Mesenchymal stem cell (in vitro differentiated cells and primary cell): ENCODE measurements around the gene INTS15.

ENCODE experiments used
- DNase-seq: peaks from one replicate; pipeline ENCODE4 v3.0.0-alpha.2; 2013
- H2AFZ ChIP-seq: one replicate; pipeline ENCODE4 v1.6.1; 2013; ENCODE audit warnings: low read depth, mild to moderate bottlenecking, control low read depth, inconsistent platforms, low read length, moderate library complexity
- H2AK5ac ChIP-seq: 2 replicates; pipeline ENCODE4 v1.6.1; 2013; ENCODE audit warnings: low read length, moderate library complexity, mild to moderate bottlenecking, inconsistent platforms; ENCODE audit not compliant: severe bottlenecking
- H2BK120ac ChIP-seq: one replicate; pipeline ENCODE4 v1.6.1; 2013; ENCODE audit warnings: low read depth, mild to moderate bottlenecking, inconsistent platforms, low read length, moderate library complexity
- H2BK12ac ChIP-seq, 2 experiments: one replicate each; pipeline ENCODE4 v1.6.1; 2013; ENCODE audit warnings: inconsistent platforms in 2 of 2, low read length in 2 of 2, mild to moderate bottlenecking in 2 of 2, moderate library complexity in 2 of 2, control low read depth in 1 of 2
- H2BK15ac ChIP-seq: one replicate; pipeline ENCODE4 v1.6.1; 2013; ENCODE audit warnings: mild to moderate bottlenecking, low read depth, inconsistent platforms; ENCODE audit not compliant: poor library complexity, severe bottlenecking
- H2BK5ac ChIP-seq: 2 replicates; pipeline ENCODE4 v1.6.1; 2013; ENCODE audit warnings: low read depth, mild to moderate bottlenecking, low read length, control low read depth, inconsistent platforms; ENCODE audit not compliant: poor library complexity, severe bottlenecking
- H3K14ac ChIP-seq, 2 experiments: one replicate each; pipeline ENCODE4 v1.6.1; 2013; ENCODE audit warnings: inconsistent platforms in 2 of 2, low read length in 2 of 2, control low read depth in 1 of 2, mild to moderate bottlenecking in 1 of 2, moderate library complexity in 1 of 2
- H3K18ac ChIP-seq, 2 experiments: one replicate each; pipeline ENCODE4 v1.6.1; 2013; ENCODE audit warnings: inconsistent platforms in 2 of 2, low read length in 2 of 2, control low read depth in 1 of 2, low read depth in 1 of 2, mild to moderate bottlenecking in 1 of 2
- H3K23ac ChIP-seq, 2 experiments: one replicate each; pipeline ENCODE4 v1.6.1; 2013; ENCODE audit warnings: inconsistent platforms in 2 of 2, low read length in 2 of 2, mild to moderate bottlenecking in 2 of 2, moderate library complexity in 2 of 2, control low read depth in 1 of 2
- H3K27ac ChIP-seq: 2 replicates; pipeline ENCODE4 v1.5.1; 2013; ENCODE audit warnings: mild to moderate bottlenecking, moderate library complexity, low read length, control low read depth, inconsistent platforms; ENCODE audit not compliant: poor library complexity, severe bottlenecking
- H3K27me3 ChIP-seq, 2 experiments: 2 replicates each; pipeline versions ENCODE4 v1.6.1 to v1.7.0; 2013; ENCODE audit warnings: low read length in 2 of 2, mild to moderate bottlenecking in 2 of 2, moderate library complexity in 2 of 2, control low read depth in 1 of 2, inconsistent platforms in 1 of 2; ENCODE audit not compliant: control insufficient read depth in 1 of 2, insufficient read depth in 1 of 2
- H3K36me3 ChIP-seq, 2 experiments: 2 replicates each; pipeline versions ENCODE4 v1.6.1 to v1.7.0; 2013; ENCODE audit warnings: low read length in 2 of 2, control low read depth in 1 of 2, inconsistent platforms in 1 of 2, low read depth in 1 of 2, mild to moderate bottlenecking in 1 of 2; ENCODE audit not compliant: insufficient read depth in 2 of 2, control insufficient read depth in 1 of 2
- H3K4ac ChIP-seq, 2 experiments: one replicate each; pipeline ENCODE4 v1.6.1; 2013; ENCODE audit warnings: inconsistent platforms in 2 of 2, low read length in 2 of 2, mild to moderate bottlenecking in 2 of 2, moderate library complexity in 2 of 2, control low read depth in 1 of 2, low read depth in 1 of 2
- H3K4me1 ChIP-seq: 2 replicates; pipeline ENCODE4 v1.6.1; 2013; ENCODE audit warnings: low read depth, low read length, control low read depth; ENCODE audit not compliant: control insufficient read depth, insufficient read depth
- H3K4me2 ChIP-seq: 2 replicates; pipeline ENCODE4 v1.6.1; 2013; ENCODE audit warnings: low read length, mild to moderate bottlenecking, inconsistent platforms; ENCODE audit not compliant: poor library complexity, severe bottlenecking
- H3K4me3 ChIP-seq, 2 experiments: 2 replicates each; pipeline versions ENCODE4 v1.5.1 to v1.7.0; 2013; ENCODE audit warnings: low read length in 2 of 2, mild to moderate bottlenecking in 2 of 2, control low read depth in 1 of 2, low read depth in 1 of 2; ENCODE audit not compliant: insufficient read depth in 1 of 2
- H3K79me1 ChIP-seq: replicated peaks from 2 replicates; pipeline ENCODE4 v1.6.1; 2013; ENCODE audit warnings: mild to moderate bottlenecking, control low read depth, low read length, inconsistent platforms; ENCODE audit not compliant: poor library complexity, severe bottlenecking
- H3K9ac ChIP-seq: 2 replicates; pipeline ENCODE4 v1.7.0; 2013; ENCODE audit warnings: mild to moderate bottlenecking, low read length, moderate library complexity
- H3K9me3 ChIP-seq: 2 replicates; pipeline ENCODE4 v1.7.0; 2013; ENCODE audit warnings: mild to moderate bottlenecking, low read length; ENCODE audit not compliant: control insufficient read depth
- H4K8ac ChIP-seq: one replicate; pipeline ENCODE4 v1.6.1; 2013; ENCODE audit warnings: inconsistent platforms, mild to moderate bottlenecking, low read length, moderate library complexity
- H4K91ac ChIP-seq: one replicate; pipeline ENCODE4 v1.6.1; 2013; ENCODE audit warnings: mild to moderate bottlenecking, low read length, inconsistent platforms
- WGBS: methylation state at CpG from one replicate; pipeline ENCODE4 v1.1.7; 2013; ENCODE audit warnings: mixed read lengths; 5-methylcytosine and 5-hydroxymethylcytosine counted together

Gene INTS15

DNA sequence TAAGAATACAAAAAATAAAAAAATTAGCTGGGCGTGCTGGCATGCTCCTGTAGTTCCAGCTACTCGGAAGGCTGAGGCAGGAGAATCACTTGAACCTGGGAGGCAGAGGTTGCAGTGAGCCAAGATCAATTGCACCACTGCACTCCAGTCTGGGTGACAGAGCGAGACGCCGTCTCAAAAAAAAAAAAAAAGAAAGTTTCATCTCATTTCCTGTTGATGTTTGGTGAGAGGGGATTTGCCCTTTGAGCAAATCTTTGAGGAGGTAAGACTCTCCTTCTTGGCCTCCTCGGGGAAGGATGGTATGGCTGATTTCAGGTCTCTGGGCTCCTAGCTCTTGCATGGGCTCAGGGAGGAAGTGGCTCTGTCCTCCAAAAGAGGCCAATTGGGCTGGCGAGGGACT lies 35.0 kb upstream of the INTS15 start:
- H4K91ac ChIP-seq: no peak overlapping the region
- H2BK5ac ChIP-seq: no peak overlapping the region
- H4K8ac ChIP-seq: no peak overlapping the region
- no peaks in the 10 kb centered on the region for H3K36me3 ChIP-seq
- no peak overlapping the region for H2BK120ac ChIP-seq
- no peaks in the 10 kb centered on the region for H3K79me1 ChIP-seq
- H3K18ac ChIP-seq: no peak overlapping the region
- 86% methylated on average over 7 of the region's 7 CpGs for WGBS
- no peak overlapping the region for H3K23ac ChIP-seq
- H3K9ac ChIP-seq: no peak overlapping the region
- H3K4me3 ChIP-seq: no peak overlapping the region
- no peak overlapping the region for H3K27ac ChIP-seq
- H2AK5ac ChIP-seq: no peak overlapping the region
- no peak overlapping the region for H2AFZ ChIP-seq
- no peak overlapping the region for H3K14ac ChIP-seq
- H3K9me3 ChIP-seq: no peaks in the 10 kb centered on the region
- DNase-seq: no peak
- no peaks in the 10 kb centered on the region for H3K4me1 ChIP-seq
- no peak overlapping the region for H3K4me2 ChIP-seq
- H3K4ac ChIP-seq: no peak overlapping the region
- no peak overlapping the region for H2BK12ac ChIP-seq
- H2BK15ac ChIP-seq: no peak overlapping the region
- H3K27me3 ChIP-seq: peaks cover 3 to 4% of the 10 kb centered on the region in 2 experiments

DNA sequence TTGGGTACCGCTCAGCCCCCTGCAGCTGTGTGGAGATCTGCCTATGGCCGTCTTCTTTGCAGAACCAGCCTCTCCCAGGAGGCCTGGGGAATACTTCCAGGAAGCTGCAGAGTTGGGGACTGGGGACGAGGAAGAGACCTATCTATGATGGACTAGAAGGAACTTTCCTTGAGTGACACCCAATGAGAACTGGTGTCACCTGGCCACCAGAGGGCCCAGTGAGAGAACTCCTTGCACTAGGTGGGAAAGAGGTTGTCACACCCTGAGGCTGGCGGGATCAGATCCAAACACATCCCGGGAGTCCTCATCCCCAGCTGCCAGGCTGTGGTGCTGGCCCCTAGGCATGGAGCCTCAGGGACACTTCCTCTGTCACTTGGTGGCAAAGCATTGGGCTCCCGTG lies 33.6 kb upstream of the INTS15 start:
- no peak for DNase-seq
- no peaks in the 10 kb centered on the region for H3K9me3 ChIP-seq
- no peak overlapping the region for H3K4ac ChIP-seq
- no peak overlapping the region for H2BK5ac ChIP-seq
- no peak overlapping the region for H4K91ac ChIP-seq
- no peak overlapping the region for H4K8ac ChIP-seq
- no peak overlapping the region for H2AK5ac ChIP-seq
- no peaks in the 10 kb centered on the region for H3K36me3 ChIP-seq
- no peak overlapping the region for H3K9ac ChIP-seq
- H3K27me3 ChIP-seq: peaks cover 4% of the 10 kb centered on the region in 2 experiments
- H3K79me1 ChIP-seq: no peaks in the 10 kb centered on the region
- no peak overlapping the region for H3K14ac ChIP-seq
- no peak overlapping the region for H2BK12ac ChIP-seq
- no peak overlapping the region for H2BK120ac ChIP-seq
- 73% methylated on average over 6 of the region's 6 CpGs for WGBS
- H3K4me3 ChIP-seq: no peak overlapping the region
- H3K27ac ChIP-seq: no peak overlapping the region
- no peak overlapping the region for H3K18ac ChIP-seq
- no peak overlapping the region for H2AFZ ChIP-seq
- H3K23ac ChIP-seq: no peak overlapping the region
- H2BK15ac ChIP-seq: no peak overlapping the region
- H3K4me1 ChIP-seq: no peaks in the 10 kb centered on the region
- H3K4me2 ChIP-seq: no peak overlapping the region

DNA sequence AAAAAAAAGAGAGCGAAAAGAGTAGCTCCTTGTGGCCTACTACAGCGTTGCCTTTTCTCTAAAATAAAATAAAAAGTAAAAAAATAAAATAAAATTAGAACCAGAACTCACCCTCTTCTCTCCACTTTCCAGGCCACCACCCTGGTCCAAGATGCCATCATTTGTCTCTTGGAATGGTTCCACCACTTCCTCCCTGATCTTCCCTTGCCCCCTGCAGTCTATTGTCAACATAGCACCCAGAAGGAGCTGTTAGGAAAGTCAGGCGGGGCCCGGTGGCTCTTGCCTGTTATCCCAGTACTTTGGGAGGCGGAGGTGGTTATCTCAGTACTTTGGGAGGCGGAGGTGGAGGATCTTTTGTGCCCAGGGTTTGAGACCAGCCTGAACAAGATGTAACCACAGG lies 31.0 kb upstream of the INTS15 start:
- Histone ChIP-seq H2BK15ac (no peak overlapping the region), H3K4ac (no peak overlapping the region), H3K9me3 (no peaks in the 10 kb centered on the region), H3K4me1 (no peaks in the 10 kb centered on the region), H3K4me3 (no peak overlapping the region), H3K9ac (no peak overlapping the region), H4K8ac (no peak overlapping the region), H3K27ac (no peak overlapping the region), H3K36me3 (no peaks in the 10 kb centered on the region), H3K27me3 (peaks cover 0 to 4% of the 10 kb centered on the region in 2 experiments), H2AFZ (no peak overlapping the region), H3K18ac (no peak overlapping the region), H3K23ac (no peak overlapping the region), H3K4me2 (no peak overlapping the region), H3K79me1 (no peaks in the 10 kb centered on the region), H2BK12ac (no peak overlapping the region), H2BK5ac (no peak overlapping the region), H3K14ac (no peak overlapping the region), H2BK120ac (no peak overlapping the region), H2AK5ac (no peak overlapping the region), H4K91ac (no peak overlapping the region)
- WGBS: no CpG with 5 or more reads among the region's 6 CpGs
- DNase-seq: peak; percentile 54

DNA sequence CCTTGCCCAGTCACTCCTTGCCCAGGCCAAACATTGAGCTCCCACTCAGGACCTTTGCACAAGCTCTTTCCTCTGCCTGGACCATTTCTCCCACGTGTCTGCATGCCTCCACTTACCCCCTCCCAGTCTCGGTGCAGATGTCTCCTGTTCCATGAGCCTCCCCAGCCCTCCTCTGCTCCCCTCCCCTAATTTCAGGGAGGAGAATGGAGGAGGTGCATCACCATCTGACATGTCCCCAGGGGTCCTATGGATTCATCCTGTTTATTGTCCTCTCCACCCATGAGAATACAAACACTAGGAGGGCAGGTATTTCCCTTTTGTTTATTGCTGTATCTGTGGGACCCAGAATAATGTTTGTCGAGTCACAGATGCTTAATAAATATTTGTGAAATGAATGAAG lies 29.9 kb upstream of the INTS15 start:
- no peak overlapping the region for H3K18ac ChIP-seq
- no peaks in the 10 kb centered on the region for H3K4me1 ChIP-seq
- H2AK5ac ChIP-seq: no peak overlapping the region
- no peak overlapping the region for H2BK12ac ChIP-seq
- H2BK5ac ChIP-seq: no peak overlapping the region
- H3K4me2 ChIP-seq: no peak overlapping the region
- H3K23ac ChIP-seq: no peak overlapping the region
- peaks cover 0 to 8% of the 10 kb centered on the region in 2 experiments for H3K27me3 ChIP-seq
- no peak overlapping the region for H3K4ac ChIP-seq
- no peak overlapping the region for H3K14ac ChIP-seq
- no peak overlapping the region for H2BK120ac ChIP-seq
- no peak for DNase-seq
- no peaks in the 10 kb centered on the region for H3K36me3 ChIP-seq
- no peak overlapping the region for H3K4me3 ChIP-seq
- H3K9ac ChIP-seq: no peak overlapping the region
- H2AFZ ChIP-seq: no peak overlapping the region
- H3K9me3 ChIP-seq: no peaks in the 10 kb centered on the region
- no peak overlapping the region for H4K8ac ChIP-seq
- H4K91ac ChIP-seq: no peak overlapping the region
- no peaks in the 10 kb centered on the region for H3K79me1 ChIP-seq
- no peak overlapping the region for H2BK15ac ChIP-seq
- H3K27ac ChIP-seq: no peak overlapping the region
- WGBS: 5% methylated on average over 2 of the region's 3 CpGs
